ENCODE data around the gene MVB12B.
A peak's percentile ranks its signal among the peaks of the same experiment; 100 is the strongest.

MVB12B gene

GRCh38 chr9:126532951-126533925 lies 206.6 kb downstream of the MVB12B start:
- TF ChIP-seq CTCF (IDR thresholded peaks at IDR 0.05; ENCODE audit: low read depth, low read length) = no peak
- H3K4me3 ChIP-seq (ENCODE audit: low read depth, low read length) = no peak overlapping the region
- H3K27me3 ChIP-seq (ENCODE audit: insufficient read depth, low read depth, severe bottlenecking) = no peaks in the 10 kb centered on the region
- no peaks in the 10 kb centered on the region for H3K36me3 ChIP-seq
- no peak overlapping the region for H3K27ac ChIP-seq
- H3K9me3 ChIP-seq (ENCODE audit: severe bottlenecking) = no peaks in the 10 kb centered on the region
- DNase-seq = no peak

- Histone ChIP-seq H3K9me3 (ENCODE audit: severe bottlenecking) (no peaks in the 10 kb centered on the region), H3K27ac (no peak overlapping the region; the same call in 1 of the 2 replicates), H3K27me3 (ENCODE audit: insufficient read depth, low read depth, severe bottlenecking) (no peaks in the 10 kb centered on the region), H3K36me3 (no peaks in the 10 kb centered on the region), H3K4me3 (ENCODE audit: low read depth, low read length) (no peak overlapping the region)
- TF ChIP-seq CTCF (IDR thresholded peaks at IDR 0.05; ENCODE audit: low read depth, low read length) = no peak
- no peak for DNase-seq
These were observed 207.3 kb downstream of the MVB12B start for GRCh38 chr9:126533926-126534310.

GRCh38 chr9:126534431-126535186 lies 208.0 kb downstream of the MVB12B start:
- no peaks in the 10 kb centered on the region for H3K36me3 ChIP-seq
- H3K4me3 ChIP-seq (ENCODE audit: low read depth, low read length) = no peak overlapping the region
- H3K9me3 ChIP-seq (ENCODE audit: severe bottlenecking) = no peaks in the 10 kb centered on the region
- TF ChIP-seq CTCF (IDR thresholded peaks at IDR 0.05; ENCODE audit: low read depth, low read length) = no peak
- DNase-seq = peak; percentile 91
- H3K27me3 ChIP-seq (ENCODE audit: insufficient read depth, low read depth, severe bottlenecking) = no peaks in the 10 kb centered on the region
- H3K27ac ChIP-seq = peak overlapping the region; percentile 65

GRCh38 chr9:126536131-126536530 lies 209.5 kb downstream of the MVB12B start:
- no peak overlapping the region for H3K27ac ChIP-seq
- no peak for TF ChIP-seq CTCF (IDR thresholded peaks at IDR 0.05; ENCODE audit: low read depth, low read length)
- no peaks in the 10 kb centered on the region for H3K9me3 ChIP-seq (ENCODE audit: severe bottlenecking)
- H3K36me3 ChIP-seq = no peaks in the 10 kb centered on the region
- H3K27me3 ChIP-seq (ENCODE audit: insufficient read depth, low read depth, severe bottlenecking) = no peaks in the 10 kb centered on the region
- DNase-seq = no peak
- no peak overlapping the region for H3K4me3 ChIP-seq (ENCODE audit: low read depth, low read length)

GRCh38 chr9:126536841-126537465 lies 210.3 kb downstream of the MVB12B start:
- no peak for DNase-seq
- H3K9me3 ChIP-seq (ENCODE audit: severe bottlenecking) = no peaks in the 10 kb centered on the region
- no peaks in the 10 kb centered on the region for H3K27me3 ChIP-seq (ENCODE audit: insufficient read depth, low read depth, severe bottlenecking)
- no peaks in the 10 kb centered on the region for H3K36me3 ChIP-seq
- H3K4me3 ChIP-seq (ENCODE audit: low read depth, low read length) = no peak overlapping the region
- TF ChIP-seq CTCF (IDR thresholded peaks at IDR 0.05; ENCODE audit: low read depth, low read length) = no peak
- no peak overlapping the region for H3K27ac ChIP-seq
